Measurements from ENCODE around the gene NUP210L.
"Not testable (repeated sequence)": the region's sequence is repeated elsewhere in the genome, so short reads cannot be mapped to it uniquely, and the experiment has no call there.

NUP210L gene

GRCh38 chr1:154167461-154167860 lies 12.6 kb upstream of the NUP210L start:
- no peak for DNase-seq

GRCh38 chr1:154166207-154166606 lies 11.3 kb upstream of the NUP210L start:
- DNase-seq = no peak

- DNase-seq = no peak
These were observed 4.7 kb upstream of the NUP210L start for GRCh38 chr1:154159554-154159953.

GRCh38 chr1:154158307-154159125 lies 3.6 kb upstream of the NUP210L start:
- DNase-seq = no peak

- peak; percentile 43 for DNase-seq
These were observed 2.8 kb upstream of the NUP210L start for GRCh38 chr1:154157520-154158306.

- no peak for DNase-seq
These were observed 378 bp upstream of the NUP210L start for GRCh38 chr1:154155251-154155650.

GRCh38 chr1:154154053-154154452 lies 820 bp downstream of the NUP210L start:
- DNase-seq = no peak

- DNase-seq = no peak
These were observed 3.6 kb downstream of the NUP210L start for GRCh38 chr1:154151311-154151710.

- DNase-seq = no peak
These were observed 6.1 kb downstream of the NUP210L start for GRCh38 chr1:154148807-154149206.

GRCh38 chr1:154147505-154147904 lies 7.4 kb downstream of the NUP210L start:
- DNase-seq = not testable (repeated sequence)

- DNase-seq = no peak
These were observed 8.9 kb downstream of the NUP210L start for GRCh38 chr1:154145986-154146385.

GRCh38 chr1:154142358-154142757 lies 12.5 kb downstream of the NUP210L start:
- no peak for DNase-seq

GRCh38 chr1:154141240-154141639 lies 13.6 kb downstream of the NUP210L start:
- DNase-seq = no peak

GRCh38 chr1:154137888-154138287 lies 17.0 kb downstream of the NUP210L start:
- no peak for DNase-seq

- no peak for DNase-seq
These were observed 21.6 kb downstream of the NUP210L start for GRCh38 chr1:154133256-154133655.

- no peak for DNase-seq
These were observed 25.4 kb downstream of the NUP210L start for GRCh38 chr1:154129391-154129970.

- DNase-seq = not testable (repeated sequence)
These were observed 31.7 kb downstream of the NUP210L start for GRCh38 chr1:154123205-154123604.

- no peak for DNase-seq
These were observed 37.2 kb downstream of the NUP210L start for GRCh38 chr1:154117642-154118041.

GRCh38 chr1:154115180-154115579 lies 39.7 kb downstream of the NUP210L start:
- no peak for DNase-seq

- DNase-seq = no peak
These were observed 50.3 kb downstream of the NUP210L start for GRCh38 chr1:154104433-154105082.

GRCh38 chr1:154100141-154100540 lies 54.7 kb downstream of the NUP210L start:
- not testable (repeated sequence) for DNase-seq

GRCh38 chr1:154097873-154098272 lies 57.0 kb downstream of the NUP210L start:
- no peak for DNase-seq

GRCh38 chr1:154095456-154096060 lies 59.3 kb downstream of the NUP210L start:
- no peak for DNase-seq

All from effector CD8-positive, alpha-beta T cell (primary cell).